Neural cell (in vitro differentiated cells): ENCODE data around the gene NT5C3A. TPM values are rescaled to one million over a fixed set of nuclear protein-coding genes. Genes with fewer than 3 reads are reported as not detected.
"Not testable (repeated sequence)": the region's sequence is repeated elsewhere in the genome, so short reads cannot be mapped to it uniquely, and the experiment has no call there.

ENCODE experiments used
- H2AFZ ChIP-seq: fragments of 200-600, 300-800 bp; sonication (generic), shearing (Covaris generic); 2 replicates; pipeline ENCODE4 v1.6.0; 2014; ENCODE audit warnings: low read depth, mild to moderate bottlenecking, antibody characterized with exemption, low read length, moderate library complexity
- H3F3A ChIP-seq: fragments of 200-600 bp; shearing (Covaris generic); 2 replicates; pipeline ENCODE4 v1.6.1; 2016; ENCODE audit warnings: mild to moderate bottlenecking, moderate library complexity, mixed read lengths, antibody characterized with exemption, low read length; ENCODE audit not compliant: insufficient read depth, poor library complexity, severe bottlenecking
- H3K27ac ChIP-seq: fragments of 200-600, 300-800 bp; sonication (generic), shearing (Covaris generic); 2 replicates; pipeline ENCODE4 v1.5.1; 2014; ENCODE audit warnings: mild to moderate bottlenecking, low read length, moderate library complexity
- H3K27me3 ChIP-seq: fragments of 300-800, 200-600 bp; sonication (generic), shearing (Covaris generic); 2 replicates; pipeline ENCODE4 v1.6.0; 2014; ENCODE audit warnings: mild to moderate bottlenecking, low read depth, low read length, moderate library complexity; ENCODE audit not compliant: insufficient read depth
- H3K36me3 ChIP-seq: fragments of 300-800, 200-600 bp; sonication (generic), shearing (Covaris generic); 2 replicates; pipeline ENCODE4 v1.5.1; 2014; ENCODE audit warnings: mild to moderate bottlenecking, antibody characterized with exemption, low read length, moderate library complexity; ENCODE audit not compliant: insufficient read depth
- H3K4me2 ChIP-seq: fragments of 300-800, 200-600 bp; sonication (generic), shearing (Covaris generic); 2 replicates; pipeline ENCODE4 v1.6.0; 2014; ENCODE audit warnings: mild to moderate bottlenecking, low read length
- H3K4me3 ChIP-seq: fragments of 300-800, 200-600 bp; sonication (generic), shearing (Covaris generic); 2 replicates; pipeline ENCODE4 v1.5.1; 2014; ENCODE audit warnings: mild to moderate bottlenecking, low read length, moderate library complexity
- H3K79me2 ChIP-seq: fragments of 200-600 bp; shearing (Covaris generic); replicated peaks from 2 replicates; pipeline ENCODE4 v1.6.0; 2014; ENCODE audit warnings: mild to moderate bottlenecking, low read length, moderate library complexity; ENCODE audit not compliant: insufficient read depth
- H3K9ac ChIP-seq: fragments of 300-800, 200-600 bp; sonication (generic), shearing (Covaris generic); 2 replicates; pipeline ENCODE4 v1.6.1; 2016; ENCODE audit warnings: mild to moderate bottlenecking, low read length, mixed read lengths
- H3K9me2 ChIP-seq: fragments of 200-600 bp; shearing (Covaris generic); 2 replicates; pipeline ENCODE4 v1.6.1; 2016; ENCODE audit warnings: mild to moderate bottlenecking, low read length, mixed read lengths; ENCODE audit not compliant: insufficient read depth
- H3K9me3 ChIP-seq: fragments of 200-600, 300-800 bp; sonication (generic), shearing (Covaris generic); 2 replicates; pipeline ENCODE4 v1.6.1; 2016; ENCODE audit warnings: mild to moderate bottlenecking, mixed run types, low read length, moderate library complexity, mixed read lengths
- H4K20me1 ChIP-seq: fragments of 200-600 bp; shearing (Covaris generic); 2 replicates; pipeline ENCODE4 v1.6.1; 2016; ENCODE audit warnings: mild to moderate bottlenecking, mixed run types; ENCODE audit not compliant: insufficient read depth
- EP300 ChIP-seq: fragments of 450-650 bp; conservative IDR thresholded peaks from 2 replicates; pipeline ENCODE4 v1.6.1; 2014; ENCODE audit warnings: antibody characterized with exemption, mild to moderate bottlenecking, moderate library complexity; ENCODE audit not compliant: poor library complexity, severe bottlenecking
- EZH2 ChIP-seq: fragments of 200-600, 300-800 bp; shearing (Covaris generic), sonication (generic); IDR thresholded peaks from 2 replicates; pipeline ENCODE4 v1.6.1; 2014; ENCODE audit warnings: antibody characterized with exemption, low read length, borderline replicate concordance, mild to moderate bottlenecking; ENCODE audit not compliant: insufficient read depth, poor library complexity, severe bottlenecking
- MXI1 ChIP-seq: fragments of 450-650 bp; conservative IDR thresholded peaks from 2 replicates; pipeline ENCODE4 v1.6.1; 2014; ENCODE audit warnings: antibody characterized with exemption, mild to moderate bottlenecking; ENCODE audit not compliant: poor library complexity, severe bottlenecking
- POLR2AphosphoS5 ChIP-seq: IDR thresholded peaks from 2 replicates; pipeline ENCODE4 v1.6.1; 2012
- RAD21 ChIP-seq: fragments of 450-650 bp; conservative IDR thresholded peaks from 2 replicates; pipeline ENCODE4 v1.6.1; 2014; ENCODE audit warnings: antibody characterized with exemption, mild to moderate bottlenecking, moderate library complexity
- REST ChIP-seq: IDR thresholded peaks from 2 replicates; pipeline ENCODE4 v1.6.1; 2012; ENCODE audit warnings: borderline replicate concordance
- SMC3 ChIP-seq: fragments of 450-650 bp; conservative IDR thresholded peaks from 2 replicates; pipeline ENCODE4 v1.6.1; 2014; ENCODE audit warnings: antibody characterized with exemption, mild to moderate bottlenecking, moderate library complexity; ENCODE audit not compliant: poor library complexity
- TAF1 ChIP-seq: IDR thresholded peaks from 2 replicates; pipeline ENCODE4 v1.6.1; 2012; ENCODE audit warnings: low read depth
- polyA plus RNA-seq: library from polyadenylated mRNA; depleted of rRNA; stranded (reverse); fragments of >200 nt; gene quantifications from 2 replicates; pipeline ENCODE4 v1.2.3, GENCODE V29; 2014
- TF ChIP-seq, protein P1 (sequence below): fragments of 450-650 bp; IDR thresholded peaks from 2 replicates; pipeline ENCODE4 v1.5.1; 2014; ENCODE audit warnings: antibody characterized with exemption, mild to moderate bottlenecking, moderate library complexity; ENCODE audit not compliant: poor library complexity, severe bottlenecking

The NT5C3A gene
- polyA plus RNA-seq, 1 donor from 2014 or later, result 99.2 TPM

DNA sequence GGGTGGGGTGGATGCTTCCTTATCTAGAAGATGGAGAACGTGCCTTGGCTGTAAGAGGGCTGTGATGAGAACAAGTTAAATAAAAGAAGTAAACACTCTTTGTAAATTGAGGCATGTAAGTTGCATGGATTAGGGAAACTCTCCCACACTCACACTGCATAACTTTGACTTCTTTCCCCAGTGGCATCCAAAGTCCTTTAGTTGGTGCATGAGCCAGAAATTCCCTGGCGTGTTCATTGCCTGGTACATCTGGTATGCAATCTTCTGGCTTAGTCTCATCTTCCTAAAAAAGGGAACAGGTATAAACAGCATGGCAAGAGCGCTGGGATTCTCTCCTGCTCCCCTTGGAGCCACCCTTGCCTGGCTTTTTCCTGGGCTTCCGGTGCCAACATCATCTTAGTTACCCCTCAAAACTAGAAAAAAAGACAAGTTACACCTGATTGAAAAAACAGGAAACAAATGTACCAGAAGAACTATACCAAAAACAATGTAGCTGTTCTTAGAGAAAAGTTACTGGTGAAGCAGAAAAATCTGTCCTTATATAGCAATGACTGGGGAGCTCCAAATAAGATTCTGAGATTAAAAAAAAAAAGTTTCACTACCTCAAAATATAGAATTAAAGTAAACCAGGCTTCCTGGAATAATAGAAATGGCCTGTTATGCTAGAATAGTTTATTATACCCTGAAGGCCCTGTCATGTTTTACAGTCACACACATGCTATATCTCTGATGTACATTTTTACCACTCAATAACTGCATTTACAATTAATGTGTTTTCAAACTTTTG is 36.8 kb upstream of the NT5C3A start:
- no peaks in the 10 kb centered on the region for H3K9me2 ChIP-seq

DNA sequence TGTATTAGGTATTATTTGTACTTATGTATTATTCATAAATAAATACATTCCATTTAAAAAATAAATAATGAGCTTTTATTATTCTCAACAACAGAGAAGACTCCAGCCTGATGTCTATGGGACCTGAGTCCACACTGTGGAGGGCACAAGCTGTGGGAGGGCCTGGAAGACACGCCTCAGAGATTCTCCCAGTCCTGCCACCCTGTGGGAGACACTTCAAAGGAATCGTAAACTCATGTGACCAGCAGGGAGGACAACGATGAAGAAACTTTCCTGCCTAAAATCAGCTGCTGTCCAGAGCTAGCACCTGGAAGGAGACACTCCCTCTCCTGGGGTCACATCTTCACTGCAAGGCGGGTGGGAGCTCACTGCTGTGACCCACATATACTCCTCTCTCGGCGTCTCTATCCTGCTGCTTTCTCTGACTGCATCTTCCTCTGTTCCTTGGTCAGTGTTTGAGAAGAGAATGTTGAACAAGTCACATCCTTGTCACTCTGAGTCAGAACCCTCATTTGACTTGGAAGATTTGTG is 32.2 kb upstream of the NT5C3A start:
- H3K9me2 ChIP-seq, H3K36me3 ChIP-seq, H4K20me1 ChIP-seq, H2AFZ ChIP-seq, H3K27me3 ChIP-seq, H3K79me2 ChIP-seq, H3K4me3 ChIP-seq, H3K4me2 ChIP-seq, H3F3A ChIP-seq, H3K9me3 ChIP-seq, H3K9ac ChIP-seq, H3K27ac ChIP-seq: not testable (repeated sequence)

More for the DNA sequence above, 36.8 kb upstream of the NT5C3A start:
- Histone ChIP-seq H3K27ac (no peak overlapping the region), H2AFZ (no peak overlapping the region), H3K4me3 (no peak overlapping the region), H3K9ac (no peak overlapping the region), H3K36me3 (peaks cover 10% of the 10 kb centered on the region), H4K20me1 (no peaks in the 10 kb centered on the region), H3K9me3 (no peaks in the 10 kb centered on the region), H3K79me2 (peaks cover 5% of the 10 kb centered on the region), H3K4me2 (no peak overlapping the region), H3F3A (no peaks in the 10 kb centered on the region), H3K27me3 (no peaks in the 10 kb centered on the region)
- no peak for TF ChIP-seq RAD21
- no peak for TF ChIP-seq TAF1
- TF ChIP-seq EP300, result no peak
- TF ChIP-seq REST, result no peak
- TF ChIP-seq EZH2, result no peak
- no peak for TF ChIP-seq POLR2AphosphoS5
- TF ChIP-seq SMC3, result no peak
- TF ChIP-seq MXI1, result no peak
- TF ChIP-seq, protein P1, sequence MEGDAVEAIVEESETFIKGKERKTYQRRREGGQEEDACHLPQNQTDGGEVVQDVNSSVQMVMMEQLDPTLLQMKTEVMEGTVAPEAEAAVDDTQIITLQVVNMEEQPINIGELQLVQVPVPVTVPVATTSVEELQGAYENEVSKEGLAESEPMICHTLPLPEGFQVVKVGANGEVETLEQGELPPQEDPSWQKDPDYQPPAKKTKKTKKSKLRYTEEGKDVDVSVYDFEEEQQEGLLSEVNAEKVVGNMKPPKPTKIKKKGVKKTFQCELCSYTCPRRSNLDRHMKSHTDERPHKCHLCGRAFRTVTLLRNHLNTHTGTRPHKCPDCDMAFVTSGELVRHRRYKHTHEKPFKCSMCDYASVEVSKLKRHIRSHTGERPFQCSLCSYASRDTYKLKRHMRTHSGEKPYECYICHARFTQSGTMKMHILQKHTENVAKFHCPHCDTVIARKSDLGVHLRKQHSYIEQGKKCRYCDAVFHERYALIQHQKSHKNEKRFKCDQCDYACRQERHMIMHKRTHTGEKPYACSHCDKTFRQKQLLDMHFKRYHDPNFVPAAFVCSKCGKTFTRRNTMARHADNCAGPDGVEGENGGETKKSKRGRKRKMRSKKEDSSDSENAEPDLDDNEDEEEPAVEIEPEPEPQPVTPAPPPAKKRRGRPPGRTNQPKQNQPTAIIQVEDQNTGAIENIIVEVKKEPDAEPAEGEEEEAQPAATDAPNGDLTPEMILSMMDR, result no peak
